ENCODE results near the gene RAB34.

Gene RAB34

GRCh38 chr17:28669918-28670317 is 47.8 kb downstream of the RAB34 start:
- no peak for TF ChIP-seq CTCF (IDR thresholded peaks at IDR 0.05; ENCODE audit: low read depth, low read length)
- H3K4me3 ChIP-seq (ENCODE audit: low read depth, low read length) = no peak overlapping the region

GRCh38 chr17:28667870-28668269 is 49.8 kb downstream of the RAB34 start:
- no peak for TF ChIP-seq CTCF (IDR thresholded peaks at IDR 0.05; ENCODE audit: low read depth, low read length)

GRCh38 chr17:28665994-28666393 is 51.7 kb downstream of the RAB34 start:
- H3K4me3 ChIP-seq (ENCODE audit: low read depth, low read length) = no peak overlapping the region
- TF ChIP-seq CTCF (IDR thresholded peaks at IDR 0.05; ENCODE audit: low read depth, low read length) = no peak

More at GRCh38 chr17:28667870-28668269, 49.8 kb downstream of the RAB34 start:
- no peak overlapping the region for H3K4me3 ChIP-seq (ENCODE audit: low read depth, low read length)
